ENCODE data around the gene AGER. TPM values are rescaled to one million over a fixed set of nuclear protein-coding genes. Genes with fewer than 3 reads are reported as not detected.
A peak's percentile ranks its signal among the peaks of the same experiment; 100 is the strongest.

The AGER gene
- total RNA-seq, 1 donor from 2014 or later = 1.1 TPM

- H3K4me1 ChIP-seq = peaks cover 18% of the 10 kb centered on the region
- no peak for TF ChIP-seq CTCF (IDR thresholded peaks at IDR 0.05)
- no peak for TF ChIP-seq EZH2 (IDR thresholded peaks at IDR 0.05)
- no peak for TF ChIP-seq EZH2phosphoT487 (IDR thresholded peaks at IDR 0.05)
- DNase-seq (ENCODE audit: low spot score) = peak; percentile 58
- peaks cover 14% of the 10 kb centered on the region for H3K27me3 Mint-ChIP-seq (ENCODE audit: insufficient read depth, low read depth)
- H3K9me3 Mint-ChIP-seq = no peaks in the 10 kb centered on the region
- H4K20me1 ChIP-seq (ENCODE audit: low read depth) = peaks cover 5% of the 10 kb centered on the region
- no peak within 1 kb of the TSS for H2AFZ ChIP-seq (replicated peaks)
- H3K4me2 ChIP-seq = peak within 1 kb of the TSS; percentile 86
- H3K36me3 ChIP-seq = no peaks in the 10 kb centered on the region
- H3K4me1 Mint-ChIP-seq = peaks cover 43% of the 10 kb centered on the region
- no peak within 1 kb of the TSS for H3K9ac ChIP-seq
- peak within 1 kb of the TSS; percentile 65 for H3K4me3 ChIP-seq
- no peaks in the 10 kb centered on the region for H3K9me3 ChIP-seq (ENCODE audit: low read depth)
- H3K79me2 ChIP-seq (ENCODE audit: low read depth) = peaks cover 9% of the 10 kb centered on the region
- no peak within 1 kb of the TSS for H3K27ac ChIP-seq
- H3F3A ChIP-seq (ENCODE audit: low read depth) = peaks cover 18% of the 10 kb centered on the region
- H3K4me3 Mint-ChIP-seq = peak within 1 kb of the TSS; percentile 100
- peaks cover 22% of the 10 kb centered on the region for H3K36me3 Mint-ChIP-seq
- H3K27me3 ChIP-seq = peaks cover 61% of the 10 kb centered on the region
- peak within 1 kb of the TSS; percentile 98 for H3K27ac Mint-ChIP-seq
Measured at GRCh38 chr6:32151863-32152768, 31.9 kb downstream of the AGER start, which contains the start of gene PRRT1. TSS of gene PRRT1 (minus strand) at chr6:32151939. CDS start at chr6:32151827, 112 bp downstream.

GRCh38 chr6:32151181-32151862 is 32.7 kb downstream of the AGER start:
- peak overlapping the region; percentile 65 for H3K4me3 ChIP-seq

More at GRCh38 chr6:32151181-32151862, 32.7 kb downstream of the AGER start:
- TF ChIP-seq CTCF (IDR thresholded peaks at IDR 0.05) = no peak
- TF ChIP-seq EZH2 (IDR thresholded peaks at IDR 0.05) = no peak
- no peak for TF ChIP-seq EZH2phosphoT487 (IDR thresholded peaks at IDR 0.05)
- H4K20me1 ChIP-seq (ENCODE audit: low read depth) = peaks cover 5% of the 10 kb centered on the region
- H3K27ac ChIP-seq = no peak overlapping the region
- peaks cover 14% of the 10 kb centered on the region for H3K27me3 Mint-ChIP-seq (ENCODE audit: insufficient read depth, low read depth)
- no peak overlapping the region for H3K9ac ChIP-seq
- H2AFZ ChIP-seq (replicated peaks) = no peak overlapping the region
- no peaks in the 10 kb centered on the region for H3K36me3 ChIP-seq
- H3K9me3 Mint-ChIP-seq = no peaks in the 10 kb centered on the region
- H3K36me3 Mint-ChIP-seq = peaks cover 22% of the 10 kb centered on the region
- no peak for DNase-seq (ENCODE audit: low spot score)
- H3K27me3 ChIP-seq = peaks cover 61% of the 10 kb centered on the region
- H3K9me3 ChIP-seq (ENCODE audit: low read depth) = no peaks in the 10 kb centered on the region
- H3K4me3 Mint-ChIP-seq = peak overlapping the region; percentile 83
- H3K4me1 ChIP-seq = peaks cover 18% of the 10 kb centered on the region
- peak overlapping the region; percentile 86 for H3K4me2 ChIP-seq
- peak overlapping the region; percentile 1 for H3K27ac Mint-ChIP-seq
- H3K4me1 Mint-ChIP-seq = peaks cover 49% of the 10 kb centered on the region
- peaks cover 9% of the 10 kb centered on the region for H3K79me2 ChIP-seq (ENCODE audit: low read depth)
- peaks cover 18% of the 10 kb centered on the region for H3F3A ChIP-seq (ENCODE audit: low read depth)
